ENCODE data around the gene GATA6.

The GATA6 gene

DNA sequence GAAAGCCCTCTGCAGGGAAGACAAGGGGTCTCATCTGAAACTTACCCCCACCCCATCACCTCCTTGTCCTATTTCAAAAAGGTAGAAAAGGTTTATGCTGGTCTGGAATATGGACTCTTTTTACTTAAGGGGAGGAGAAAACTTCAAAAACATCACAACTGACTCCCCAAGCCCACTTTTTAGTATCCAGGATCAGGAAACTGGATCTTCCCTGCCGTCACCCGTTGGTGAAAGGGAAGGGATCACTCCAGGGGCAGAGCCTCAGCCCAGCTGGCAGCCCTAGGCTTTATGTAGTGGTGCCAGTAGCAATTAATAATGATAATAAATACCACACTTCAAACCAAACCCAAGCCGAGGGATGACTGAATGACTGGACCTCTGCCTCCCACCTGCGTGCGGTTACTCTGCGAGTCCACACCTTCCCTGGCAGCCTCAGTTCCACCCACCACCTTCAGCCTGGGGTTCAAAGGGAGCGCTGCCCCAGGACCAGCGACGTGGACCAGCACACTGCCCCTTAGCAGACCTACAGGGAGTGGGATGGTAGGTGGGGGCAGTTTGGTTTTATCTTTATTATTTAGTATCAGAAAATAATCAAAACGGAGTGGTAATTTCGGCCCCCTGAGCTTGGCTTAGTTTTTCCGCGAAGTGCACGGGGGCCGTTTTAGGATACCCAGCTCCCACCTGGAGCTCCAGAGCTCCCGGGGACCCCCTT lies 4.9 kb upstream of the GATA6 start:
- Histone ChIP-seq H3K4me3 (ENCODE audit: low read depth in 1 of 2, low read length in 2 of 2) (no peak overlapping the region), H4K20me1 (ENCODE audit: insufficient read depth, low read length) (no peaks in the 10 kb centered on the region), H3K4me2 (ENCODE audit: insufficient read depth, low read length) (no peak overlapping the region), H2AFZ (ENCODE audit: low read depth, low read length) (no peak overlapping the region), H3K27me3 (ENCODE audit: insufficient read depth, low read length, poor library complexity) (peaks cover 9% of the 10 kb centered on the region), H3K36me3 (ENCODE audit: insufficient read depth, low read length) (no peaks in the 10 kb centered on the region), H3K27ac (ENCODE audit: low read length) (no peak overlapping the region), H3K9me3 (ENCODE audit: insufficient read depth, low read length, severe bottlenecking) (no peaks in the 10 kb centered on the region), H3K79me2 (ENCODE audit: insufficient read depth, low read length) (no peaks in the 10 kb centered on the region), H3K4me1 (ENCODE audit: insufficient read depth, low read length) (no peaks in the 10 kb centered on the region), H3K9ac (ENCODE audit: low read depth, low read length) (no peak overlapping the region)
- DNase-seq = no peak
- no peak for TF ChIP-seq EZH2 (IDR thresholded peaks at IDR 0.05; ENCODE audit: borderline replicate concordance, low read depth, low read length, severe bottlenecking)
- TF ChIP-seq, protein P1, sequence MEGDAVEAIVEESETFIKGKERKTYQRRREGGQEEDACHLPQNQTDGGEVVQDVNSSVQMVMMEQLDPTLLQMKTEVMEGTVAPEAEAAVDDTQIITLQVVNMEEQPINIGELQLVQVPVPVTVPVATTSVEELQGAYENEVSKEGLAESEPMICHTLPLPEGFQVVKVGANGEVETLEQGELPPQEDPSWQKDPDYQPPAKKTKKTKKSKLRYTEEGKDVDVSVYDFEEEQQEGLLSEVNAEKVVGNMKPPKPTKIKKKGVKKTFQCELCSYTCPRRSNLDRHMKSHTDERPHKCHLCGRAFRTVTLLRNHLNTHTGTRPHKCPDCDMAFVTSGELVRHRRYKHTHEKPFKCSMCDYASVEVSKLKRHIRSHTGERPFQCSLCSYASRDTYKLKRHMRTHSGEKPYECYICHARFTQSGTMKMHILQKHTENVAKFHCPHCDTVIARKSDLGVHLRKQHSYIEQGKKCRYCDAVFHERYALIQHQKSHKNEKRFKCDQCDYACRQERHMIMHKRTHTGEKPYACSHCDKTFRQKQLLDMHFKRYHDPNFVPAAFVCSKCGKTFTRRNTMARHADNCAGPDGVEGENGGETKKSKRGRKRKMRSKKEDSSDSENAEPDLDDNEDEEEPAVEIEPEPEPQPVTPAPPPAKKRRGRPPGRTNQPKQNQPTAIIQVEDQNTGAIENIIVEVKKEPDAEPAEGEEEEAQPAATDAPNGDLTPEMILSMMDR (IDR thresholded peaks at IDR 0.05; ENCODE audit: borderline replicate concordance, extremely low read depth, low read length, poor library complexity, severe bottlenecking) = no peak
- ATAC-seq (ENCODE audit: insufficient read depth, low read depth) = no peak

DNA sequence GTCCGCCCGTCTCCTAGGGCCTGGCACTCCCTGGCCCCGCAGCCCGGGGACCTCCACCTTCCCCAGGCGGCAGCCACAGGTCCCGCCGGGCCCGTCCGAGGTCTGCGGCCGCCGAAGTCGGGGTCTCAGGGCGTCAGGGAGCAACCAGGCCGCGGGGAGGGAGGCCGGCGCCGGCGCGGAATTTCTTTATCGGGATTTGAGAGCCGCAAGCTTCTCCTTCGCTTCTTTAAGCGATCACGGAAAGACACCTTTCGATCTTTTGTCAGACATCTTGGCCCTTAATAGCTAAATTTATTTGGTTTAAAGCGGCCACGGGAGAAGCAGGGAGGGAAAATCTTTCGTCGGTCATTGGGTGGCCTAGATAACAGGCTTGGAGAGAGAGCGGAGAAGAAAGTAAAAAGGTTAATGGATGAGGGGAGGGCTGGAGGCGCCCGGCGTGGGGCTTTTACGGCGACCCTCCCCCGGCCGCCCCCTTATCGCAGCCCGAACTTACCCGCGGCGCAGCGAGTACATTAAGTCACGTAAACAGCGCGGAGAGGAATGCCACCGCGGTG lies 4.3 kb upstream of the GATA6 start:
- no peak for DNase-seq
- no peak overlapping the region for H2AFZ ChIP-seq (ENCODE audit: low read depth, low read length)
- H3K9me3 ChIP-seq (ENCODE audit: insufficient read depth, low read length, severe bottlenecking) = no peaks in the 10 kb centered on the region

DNA sequence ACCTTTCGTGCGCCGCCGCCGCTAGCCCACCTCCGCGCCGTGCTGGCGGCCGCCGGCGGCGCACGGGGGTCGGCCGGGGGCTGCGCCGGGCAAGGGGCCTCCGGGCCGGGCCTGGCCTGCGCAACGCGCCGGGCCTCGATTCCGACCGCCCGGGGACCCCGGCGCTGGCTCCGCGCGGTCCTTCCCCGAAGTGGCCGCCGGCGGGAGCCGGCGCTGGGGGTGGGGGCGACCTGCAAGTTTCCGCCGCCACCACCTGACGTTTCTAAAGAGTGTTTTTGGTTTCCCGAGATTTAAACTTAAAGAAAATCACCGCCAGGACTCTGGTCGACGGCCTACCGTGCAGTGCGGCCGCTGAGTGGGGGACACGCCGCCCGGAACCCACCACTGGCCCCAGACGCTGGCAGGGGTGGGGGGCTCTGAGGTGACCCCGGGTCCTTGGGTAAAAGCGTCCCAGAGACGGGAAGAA lies 3.8 kb upstream of the GATA6 start:
- H3K4me3 ChIP-seq (ENCODE audit: low read depth in 1 of 2, low read length in 2 of 2) = no peak overlapping the region

More for the DNA sequence above, 4.3 kb upstream of the GATA6 start:
- Histone ChIP-seq H3K4me3 (ENCODE audit: low read depth in 1 of 2, low read length in 2 of 2) (no peak overlapping the region), H3K36me3 (ENCODE audit: insufficient read depth, low read length) (no peaks in the 10 kb centered on the region), H3K4me2 (ENCODE audit: insufficient read depth, low read length) (no peak overlapping the region), H3K27ac (ENCODE audit: low read length) (no peak overlapping the region), H4K20me1 (ENCODE audit: insufficient read depth, low read length) (no peaks in the 10 kb centered on the region), H3K27me3 (ENCODE audit: insufficient read depth, low read length, poor library complexity) (peaks cover 9% of the 10 kb centered on the region), H3K9ac (ENCODE audit: low read depth, low read length) (no peak overlapping the region), H3K4me1 (ENCODE audit: insufficient read depth, low read length) (no peaks in the 10 kb centered on the region), H3K79me2 (ENCODE audit: insufficient read depth, low read length) (no peaks in the 10 kb centered on the region)
- TF ChIP-seq, protein P1 (IDR thresholded peaks at IDR 0.05; ENCODE audit: borderline replicate concordance, extremely low read depth, low read length, poor library complexity, severe bottlenecking) = no peak
- TF ChIP-seq EZH2 (IDR thresholded peaks at IDR 0.05; ENCODE audit: borderline replicate concordance, low read depth, low read length, severe bottlenecking) = no peak
- no peak for ATAC-seq (ENCODE audit: insufficient read depth, low read depth)

More for the DNA sequence above, 3.8 kb upstream of the GATA6 start:
- Histone ChIP-seq H3K27me3 (ENCODE audit: insufficient read depth, low read length, poor library complexity) (peaks cover 9% of the 10 kb centered on the region), H3K4me1 (ENCODE audit: insufficient read depth, low read length) (no peaks in the 10 kb centered on the region), H3K4me2 (ENCODE audit: insufficient read depth, low read length) (no peak overlapping the region), H3K9me3 (ENCODE audit: insufficient read depth, low read length, severe bottlenecking) (no peaks in the 10 kb centered on the region), H2AFZ (ENCODE audit: low read depth, low read length) (no peak overlapping the region), H3K9ac (ENCODE audit: low read depth, low read length) (no peak overlapping the region), H3K36me3 (ENCODE audit: insufficient read depth, low read length) (no peaks in the 10 kb centered on the region), H3K27ac (ENCODE audit: low read length) (no peak overlapping the region), H3K79me2 (ENCODE audit: insufficient read depth, low read length) (no peaks in the 10 kb centered on the region), H4K20me1 (ENCODE audit: insufficient read depth, low read length) (no peaks in the 10 kb centered on the region)
- TF ChIP-seq, protein P1 (IDR thresholded peaks at IDR 0.05; ENCODE audit: borderline replicate concordance, extremely low read depth, low read length, poor library complexity, severe bottlenecking) = no peak
- TF ChIP-seq EZH2 (IDR thresholded peaks at IDR 0.05; ENCODE audit: borderline replicate concordance, low read depth, low read length, severe bottlenecking) = no peak
- ATAC-seq (ENCODE audit: insufficient read depth, low read depth) (no peak), DNase-seq (no peak)
